ENCODE results near the gene OLIG1. TPM values are rescaled to one million over a fixed set of nuclear protein-coding genes. Genes with fewer than 3 reads are reported as not detected.

Gene OLIG1, protein sequence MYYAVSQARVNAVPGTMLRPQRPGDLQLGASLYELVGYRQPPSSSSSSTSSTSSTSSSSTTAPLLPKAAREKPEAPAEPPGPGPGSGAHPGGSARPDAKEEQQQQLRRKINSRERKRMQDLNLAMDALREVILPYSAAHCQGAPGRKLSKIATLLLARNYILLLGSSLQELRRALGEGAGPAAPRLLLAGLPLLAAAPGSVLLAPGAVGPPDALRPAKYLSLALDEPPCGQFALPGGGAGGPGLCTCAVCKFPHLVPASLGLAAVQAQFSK
- total RNA-seq (2022; extraction: Qiagen RNA extraction; ENCODE audit: low read depth) = 0.14 TPM in 1 of 5 replicates, not detected in the others

DNA sequence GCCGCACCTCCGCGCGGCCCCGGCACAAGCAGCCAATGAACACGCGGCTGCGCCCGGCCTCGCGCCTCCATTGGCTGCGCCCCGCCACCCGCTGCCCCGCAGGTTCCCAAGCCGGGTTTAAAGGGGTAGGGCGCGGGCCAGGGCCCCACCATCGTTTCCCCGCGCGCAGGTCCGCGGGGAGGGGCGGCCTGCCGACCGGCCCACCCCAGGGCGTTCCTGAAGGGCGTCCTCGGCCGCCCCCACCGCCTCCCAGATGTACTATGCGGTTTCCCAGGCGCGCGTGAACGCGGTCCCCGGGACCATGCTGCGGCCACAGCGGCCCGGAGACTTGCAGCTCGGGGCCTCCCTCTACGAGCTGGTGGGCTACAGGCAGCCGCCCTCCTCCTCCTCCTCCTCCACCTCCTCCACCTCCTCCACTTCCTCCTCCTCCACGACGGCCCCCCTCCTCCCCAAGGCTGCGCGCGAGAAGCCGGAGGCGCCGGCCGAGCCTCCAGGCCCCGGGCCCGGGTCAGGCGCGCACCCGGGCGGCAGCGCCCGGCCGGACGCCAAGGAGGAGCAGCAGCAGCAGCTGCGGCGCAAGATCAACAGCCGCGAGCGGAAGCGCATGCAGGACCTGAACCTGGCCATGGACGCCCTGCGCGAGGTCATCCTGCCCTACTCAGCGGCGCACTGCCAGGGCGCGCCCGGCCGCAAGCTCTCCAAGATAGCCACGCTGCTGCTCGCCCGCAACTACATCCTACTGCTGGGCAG is at the start of gene OLIG1:
Gene OLIG1, plus strand, starts transcription at position 148 of the 750 bp plus-strand sequence. Its CDS starts 106 bp downstream, at position 254.

GRCh38 chr21:33025489-33026442 is 44.2 kb upstream of the OLIG1 start, which contains the start of gene OLIG2:
Gene OLIG2 (plus strand): TSS chr21:33025935. CDS start chr21:33026863, 928 bp downstream.

Other genes with a start within 250 kb of the OLIG1 start
- gene OLIG2, start 44.2 kb upstream of the OLIG1 start, total RNA-seq (2022; extraction: Qiagen RNA extraction; ENCODE audit: low read depth) = not detected in 5 replicates
- gene IFNAR2, start 159.8 kb downstream of the OLIG1 start, total RNA-seq (2022; extraction: Qiagen RNA extraction; ENCODE audit: low read depth) = 11.9 to 23.1 TPM (median 17.1 TPM) in 5 replicates
- gene IL10RB, start 196.2 kb downstream of the OLIG1 start, total RNA-seq (2022; extraction: Qiagen RNA extraction; ENCODE audit: low read depth) = 16.4 to 19.4 TPM (median 17.8 TPM) in 5 replicates

All from A549 treated with RU486 at 1 μM for 4 hours (cell line).